AG09319 (cell line): ENCODE measurements around the gene RALBP1.

Experiments
- DNase-seq: peaks from one replicate; pipeline ENCODE4 v3.0.0-alpha.2; 2010; ENCODE audit warnings: low read depth; ENCODE audit errors: extremely low read depth
- TF ChIP-seq, protein P1 (sequence below): IDR thresholded peaks from 2 replicates; pipeline ENCODE4 v1.5.1; 2011; ENCODE audit warnings: low read depth, mild to moderate bottlenecking, inconsistent platforms, low read length, moderate library complexity

Gene RALBP1

DNA sequence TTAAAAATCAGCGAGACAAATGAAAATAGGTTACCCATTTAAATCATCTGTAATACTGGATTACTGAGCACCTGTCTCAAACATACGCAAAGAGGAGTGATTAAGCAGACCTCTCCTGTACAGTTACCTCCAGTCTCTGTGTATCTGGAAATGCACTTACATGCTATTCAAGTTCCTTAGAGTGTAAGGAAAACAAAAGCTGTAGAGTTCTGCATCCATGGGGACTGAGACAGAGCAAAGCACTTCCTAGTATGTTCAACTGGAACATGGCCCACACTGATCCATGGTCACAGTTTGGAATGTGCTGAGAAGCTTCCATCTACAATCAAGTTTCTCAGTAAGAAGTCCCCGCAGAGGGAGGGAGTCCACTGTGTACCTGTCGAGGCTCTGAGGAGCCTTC, 75.1 kb downstream of the RALBP1 start:
- TF ChIP-seq, protein P1, sequence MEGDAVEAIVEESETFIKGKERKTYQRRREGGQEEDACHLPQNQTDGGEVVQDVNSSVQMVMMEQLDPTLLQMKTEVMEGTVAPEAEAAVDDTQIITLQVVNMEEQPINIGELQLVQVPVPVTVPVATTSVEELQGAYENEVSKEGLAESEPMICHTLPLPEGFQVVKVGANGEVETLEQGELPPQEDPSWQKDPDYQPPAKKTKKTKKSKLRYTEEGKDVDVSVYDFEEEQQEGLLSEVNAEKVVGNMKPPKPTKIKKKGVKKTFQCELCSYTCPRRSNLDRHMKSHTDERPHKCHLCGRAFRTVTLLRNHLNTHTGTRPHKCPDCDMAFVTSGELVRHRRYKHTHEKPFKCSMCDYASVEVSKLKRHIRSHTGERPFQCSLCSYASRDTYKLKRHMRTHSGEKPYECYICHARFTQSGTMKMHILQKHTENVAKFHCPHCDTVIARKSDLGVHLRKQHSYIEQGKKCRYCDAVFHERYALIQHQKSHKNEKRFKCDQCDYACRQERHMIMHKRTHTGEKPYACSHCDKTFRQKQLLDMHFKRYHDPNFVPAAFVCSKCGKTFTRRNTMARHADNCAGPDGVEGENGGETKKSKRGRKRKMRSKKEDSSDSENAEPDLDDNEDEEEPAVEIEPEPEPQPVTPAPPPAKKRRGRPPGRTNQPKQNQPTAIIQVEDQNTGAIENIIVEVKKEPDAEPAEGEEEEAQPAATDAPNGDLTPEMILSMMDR, result no peak
- DNase-seq, result no peak

DNA sequence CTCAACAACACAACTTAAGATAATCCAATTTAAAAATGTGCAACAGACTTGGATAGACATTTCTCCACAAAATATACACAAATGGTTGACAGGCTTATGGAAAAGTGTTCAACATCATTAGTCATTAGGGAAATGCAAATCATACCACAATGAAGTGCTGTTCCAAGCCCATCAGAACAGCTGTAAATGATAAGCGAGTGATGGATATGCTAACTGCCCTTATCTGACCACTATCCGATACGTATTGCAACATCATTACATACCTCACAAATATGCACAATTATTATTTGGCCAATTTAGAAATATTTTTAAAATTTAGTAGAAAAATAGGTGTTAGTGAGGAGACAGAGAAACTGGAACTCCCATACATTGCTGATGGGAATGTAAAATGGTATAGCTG, 76.9 kb downstream of the RALBP1 start:
- TF ChIP-seq, protein P1, result no peak
- no peak for DNase-seq

GRCh38 chr18:9552616-9553015, 77.3 kb downstream of the RALBP1 start:
- TF ChIP-seq, protein P1, result no peak
- no peak for DNase-seq

DNA sequence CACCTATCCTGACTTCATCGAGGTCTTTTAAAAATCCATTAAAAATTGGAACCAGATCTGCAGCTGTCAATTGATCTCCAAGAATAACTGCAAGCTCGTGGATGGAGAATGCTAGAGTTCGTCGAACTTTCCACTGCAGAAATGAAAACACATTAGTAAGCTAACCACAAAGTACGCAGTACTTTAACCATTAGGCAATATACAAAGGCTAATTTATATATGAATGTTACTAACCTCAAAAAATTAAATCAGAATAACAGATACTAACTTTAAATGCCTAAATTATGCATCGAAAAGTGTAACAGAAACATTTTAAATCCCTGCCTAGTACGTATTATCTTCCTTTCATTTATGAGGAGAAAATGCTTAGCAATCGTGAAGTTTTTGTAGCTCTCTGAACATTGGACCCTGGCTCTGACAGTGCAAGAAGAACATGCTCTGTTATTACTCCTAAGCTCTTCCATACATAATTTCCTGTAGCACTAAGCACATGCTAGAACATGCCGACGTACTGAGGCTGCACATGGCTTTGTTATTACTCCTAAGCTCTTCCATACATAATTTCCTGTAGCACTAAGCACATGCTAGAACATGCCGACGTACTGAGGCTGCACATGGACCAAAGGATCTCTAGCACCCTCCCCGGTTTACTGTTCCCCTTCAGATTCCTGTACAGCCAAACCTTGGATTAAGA, 82.1 kb downstream of the RALBP1 start:
- DNase-seq, result no peak
- TF ChIP-seq, protein P1, result no peak

GRCh38 chr18:9558387-9559064, 83.2 kb downstream of the RALBP1 start:
- TF ChIP-seq, protein P1, result no peak
- no peak for DNase-seq

- no peak for DNase-seq
- TF ChIP-seq, protein P1, result no peak
Measured at GRCh38 chr18:9559253-9559652, 83.9 kb downstream of the RALBP1 start.

DNA sequence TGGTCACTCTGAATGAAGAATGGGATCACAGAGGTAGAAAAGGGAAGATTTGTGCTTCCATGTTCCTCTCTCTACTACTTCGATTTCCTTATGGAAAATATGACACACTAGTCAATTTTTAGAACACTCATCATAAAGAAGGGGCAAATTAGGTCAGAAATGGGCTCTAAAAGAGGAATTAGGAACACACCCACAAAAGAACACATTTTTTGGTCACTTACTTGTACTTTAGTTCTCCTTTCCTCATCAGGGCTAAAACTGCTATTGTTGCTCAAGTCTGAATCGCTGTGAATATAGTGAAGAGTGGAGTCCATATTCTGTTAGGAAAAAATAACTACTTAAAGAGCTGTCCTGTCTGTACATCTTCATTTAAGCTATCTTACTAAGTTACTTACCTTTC, 86.4 kb downstream of the RALBP1 start:
- no peak for DNase-seq
- TF ChIP-seq, protein P1, result no peak
